RPMI7951 (cell line): ENCODE measurements around the gene C2orf15. TPM values are rescaled to one million over a fixed set of nuclear protein-coding genes. Genes with fewer than 3 reads are reported as not detected.
"Not testable (repeated sequence)": the region's sequence is repeated elsewhere in the genome, so short reads cannot be mapped to it uniquely, and the experiment has no call there.

ENCODE experiments used
- DNase-seq: peaks from one replicate; pipeline ENCODE4 v3.0.0-alpha.2; 2012; ENCODE audit warnings: low read depth
- total RNA-seq: library from RNA; depleted of rRNA; stranded (reverse); fragments of >200 nt; shearing (Covaris generic); gene quantifications from 2 replicates; pipeline ENCODE4 v1.2.3, GENCODE V29; 2014; rRNA removed

Gene C2orf15
- total RNA-seq, 1 experiment from 2014 or later: 0.24 TPM

DNA sequence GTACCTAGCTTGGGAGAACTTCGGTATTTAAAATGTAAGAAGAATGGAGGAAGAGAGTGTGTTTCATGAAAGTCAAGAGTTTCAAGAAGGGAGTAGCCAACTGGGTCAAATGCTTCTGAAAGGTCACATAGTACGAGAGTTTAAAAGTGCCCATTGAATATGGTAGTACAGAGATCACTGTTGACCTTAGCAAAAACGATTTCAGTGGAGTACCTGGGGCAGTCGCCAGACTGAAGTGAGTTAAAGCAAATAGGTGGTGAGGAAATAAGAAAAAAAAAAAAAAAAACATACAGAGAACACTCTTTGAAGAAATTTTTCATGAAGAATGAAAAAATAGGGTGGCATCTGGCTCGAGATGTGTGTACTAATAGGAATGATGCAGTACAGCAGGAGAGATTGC, 24.7 kb downstream of the C2orf15 start:
- DNase-seq: no peak

DNA sequence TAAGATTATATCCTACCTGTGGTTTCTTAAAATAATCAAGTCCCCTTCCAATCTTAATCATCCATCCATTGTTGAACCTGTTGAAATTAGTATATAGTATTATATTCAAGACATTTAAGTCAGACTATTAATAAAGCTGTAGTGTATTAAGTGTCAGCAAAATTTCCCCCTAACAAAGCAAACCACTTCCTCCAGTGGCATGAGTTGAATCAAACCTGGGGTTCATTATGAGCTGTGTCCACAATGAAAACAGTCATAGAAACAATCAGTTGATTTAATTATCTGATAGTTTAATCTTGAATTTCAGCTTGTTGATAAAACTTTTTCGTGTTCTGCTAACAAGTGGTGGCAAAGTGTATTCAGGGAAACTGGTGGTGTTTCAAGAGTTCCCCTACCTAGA, 28.0 kb downstream of the C2orf15 start:
- no peak for DNase-seq

DNA sequence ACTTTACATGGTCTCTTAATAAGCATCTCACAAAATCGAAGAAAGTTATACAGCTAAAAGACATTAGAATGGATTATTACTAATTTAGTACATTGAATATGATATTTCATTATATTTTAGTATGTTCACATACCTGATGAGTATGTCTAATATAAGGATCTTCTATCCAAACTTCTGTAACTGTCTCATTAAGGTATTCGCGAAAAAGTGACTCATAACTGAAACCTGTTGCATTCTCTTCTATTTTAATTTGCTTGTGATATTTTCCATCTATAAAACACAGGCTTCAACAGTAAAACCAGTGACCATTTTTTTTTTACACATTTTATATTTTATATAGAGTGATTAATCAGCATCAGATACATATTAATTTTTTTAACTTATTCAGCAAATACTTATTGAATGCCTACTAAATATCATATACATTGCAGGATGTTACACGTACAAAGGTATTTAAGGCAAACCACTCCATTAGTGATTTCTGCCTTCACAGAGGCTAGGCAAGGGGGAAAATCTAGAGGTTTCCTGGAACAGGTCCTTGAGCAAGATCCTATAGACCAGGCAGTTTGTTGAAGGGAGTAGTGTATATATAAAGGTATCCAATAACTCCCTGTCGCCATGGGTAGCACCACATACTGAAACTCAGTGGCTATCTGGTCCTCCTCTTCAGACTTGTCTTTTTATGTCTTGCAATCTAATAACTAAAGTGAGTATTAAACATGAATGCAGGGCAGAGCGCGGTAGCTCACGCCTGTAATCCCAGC, 30.1 kb downstream of the C2orf15 start:
- no peak for DNase-seq

DNA sequence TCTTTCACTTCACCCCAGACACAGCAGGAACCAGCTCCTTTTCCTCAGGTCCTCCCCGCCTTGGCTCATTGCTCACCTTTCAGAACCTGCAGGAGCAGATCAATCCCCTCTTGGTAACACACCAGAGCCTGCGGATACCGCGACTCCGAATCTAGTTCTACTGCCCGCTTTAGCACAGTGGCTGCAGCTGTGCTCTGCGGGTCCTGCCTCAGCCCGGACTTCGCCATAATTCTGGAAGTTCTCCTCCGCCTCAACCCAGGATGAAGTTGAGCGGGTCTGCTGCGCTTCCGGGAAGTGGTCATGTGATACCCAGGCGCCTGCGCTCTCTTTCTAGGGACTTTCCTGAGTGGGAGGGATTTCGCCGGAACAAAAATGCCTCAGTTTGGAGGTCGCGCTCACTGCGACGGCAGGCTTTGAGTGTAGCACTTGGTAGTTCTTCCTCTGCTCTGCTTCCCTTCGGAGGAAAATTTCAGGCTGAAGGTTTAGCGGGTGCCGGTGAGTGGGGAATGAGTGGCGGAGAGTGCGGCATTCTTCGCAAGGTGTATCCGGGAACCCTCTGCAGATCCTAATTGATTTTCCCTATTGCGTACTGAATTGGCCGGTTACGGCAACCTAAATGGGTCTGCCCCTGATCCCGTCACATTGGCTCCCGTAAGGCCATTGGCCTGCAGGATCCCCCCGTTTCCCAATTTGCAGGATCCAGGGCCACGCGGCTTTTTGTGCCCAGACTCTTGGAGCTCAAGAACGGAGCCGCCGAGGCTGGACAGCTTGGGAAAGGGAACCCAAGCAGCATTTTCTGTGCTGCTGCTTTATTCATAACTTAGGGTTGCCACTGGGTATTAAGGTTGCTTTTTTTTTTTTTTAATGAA, 39.5 kb downstream of the C2orf15 start, which contains the start of the genes MITD1 and MRPL30:
Gene MITD1, minus strand, starts transcription at position 304 of the 869 bp plus-strand sequence. Its CDS starts 77 bp downstream, at position 227.
Gene MRPL30, plus strand, starts transcription at position 430 of the 869 bp plus-strand sequence. CDS start 5,020 bp downstream, outside the sequence.
- peak; percentile 96 for DNase-seq

DNA sequence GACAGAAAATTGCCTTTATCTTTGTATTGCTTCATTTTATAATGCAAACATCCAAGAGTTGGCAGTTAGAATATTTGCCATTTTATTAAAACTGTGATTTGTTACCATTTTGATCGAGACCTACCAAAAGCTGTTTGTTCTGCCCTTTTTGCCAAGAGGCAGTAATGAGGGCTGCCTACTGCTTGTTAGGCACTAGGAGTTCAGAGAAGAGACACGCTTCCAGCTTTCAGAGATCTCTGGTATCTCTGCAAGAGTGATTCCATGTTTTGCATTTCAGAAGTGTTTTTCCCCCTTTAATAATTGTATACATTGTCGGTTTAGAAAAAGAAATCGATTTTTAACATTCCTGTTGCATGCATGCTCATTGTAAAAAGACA, 40.1 kb downstream of the C2orf15 start:
- peak; percentile 35 for DNase-seq

DNA sequence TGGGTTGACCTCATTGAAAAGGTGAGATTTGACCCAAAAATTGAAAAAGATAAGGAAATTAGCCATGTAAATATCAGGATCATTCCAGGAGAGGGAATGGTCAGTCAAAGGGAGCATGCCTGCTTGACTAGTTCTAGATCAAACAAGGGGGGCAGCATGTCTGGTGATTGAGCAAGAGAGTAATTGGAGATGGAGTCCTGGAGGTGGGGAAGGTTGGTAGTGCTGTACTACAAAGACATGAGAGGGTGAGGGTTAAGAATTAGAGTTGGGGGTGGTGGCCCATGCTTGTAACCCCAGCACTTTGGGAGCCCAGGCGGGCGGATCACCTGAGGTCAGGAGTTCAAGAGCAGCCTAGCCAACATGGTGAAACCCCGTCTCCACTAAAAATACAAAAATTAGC, 41.5 kb downstream of the C2orf15 start:
- no peak for DNase-seq

DNA sequence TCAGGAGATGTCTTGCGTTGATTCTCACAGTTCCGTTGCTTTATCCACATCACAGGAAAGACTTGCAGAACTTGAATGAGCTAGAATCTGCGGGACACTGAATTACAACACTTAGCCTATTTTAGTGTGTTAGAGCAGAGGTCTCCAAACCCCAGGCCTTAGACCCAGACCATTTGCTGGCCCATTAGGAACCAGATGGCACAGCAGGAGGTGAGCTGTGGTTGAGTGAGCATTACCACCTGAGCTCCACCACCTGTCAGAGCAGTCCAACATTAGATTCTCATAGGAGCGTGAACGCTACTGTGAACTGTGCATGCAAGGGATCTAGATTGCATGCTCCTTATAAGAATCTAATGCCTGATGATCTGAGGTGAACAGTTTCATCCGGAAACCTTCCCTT, 43.3 kb downstream of the C2orf15 start:
- DNase-seq: no peak

DNA sequence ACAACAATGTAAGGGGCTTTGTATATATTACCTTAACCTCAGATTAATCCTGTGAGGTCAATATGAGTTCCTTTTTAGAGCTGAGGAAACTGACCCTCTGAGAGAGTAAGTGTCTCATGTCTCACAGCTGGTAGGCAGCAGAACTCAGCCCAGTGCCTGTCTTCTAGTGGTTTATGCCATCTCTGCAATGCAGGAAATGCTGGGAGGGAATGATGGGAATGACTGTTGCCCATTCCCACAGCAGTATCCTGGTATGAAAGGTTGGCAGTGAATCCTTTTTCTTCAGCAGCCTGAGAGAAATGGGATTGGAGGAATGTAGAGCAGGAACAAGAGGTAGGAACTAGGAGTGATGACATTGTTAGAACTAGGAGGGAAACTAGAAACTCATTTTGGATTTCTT, 45.5 kb downstream of the C2orf15 start:
- no peak for DNase-seq

DNA sequence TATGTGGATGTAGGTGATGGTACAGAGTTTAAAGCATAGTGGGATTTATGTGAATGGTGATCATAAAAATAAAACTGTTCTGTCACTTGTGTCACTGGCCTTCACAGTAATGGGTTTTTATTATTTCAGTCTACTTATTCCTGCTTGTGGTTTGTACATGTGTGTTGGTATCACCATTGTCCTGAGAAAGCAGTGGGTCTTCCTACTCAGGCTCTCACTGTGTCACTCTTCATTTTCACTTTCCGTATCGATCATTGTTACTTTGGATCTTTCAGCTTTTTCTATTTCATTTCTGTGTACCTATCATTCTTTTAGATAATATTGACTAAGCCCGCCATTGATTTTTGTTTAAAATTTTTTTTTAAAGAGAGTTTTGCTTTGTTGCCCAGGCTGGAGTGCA, 46.9 kb downstream of the C2orf15 start:
- no peak for DNase-seq

DNA sequence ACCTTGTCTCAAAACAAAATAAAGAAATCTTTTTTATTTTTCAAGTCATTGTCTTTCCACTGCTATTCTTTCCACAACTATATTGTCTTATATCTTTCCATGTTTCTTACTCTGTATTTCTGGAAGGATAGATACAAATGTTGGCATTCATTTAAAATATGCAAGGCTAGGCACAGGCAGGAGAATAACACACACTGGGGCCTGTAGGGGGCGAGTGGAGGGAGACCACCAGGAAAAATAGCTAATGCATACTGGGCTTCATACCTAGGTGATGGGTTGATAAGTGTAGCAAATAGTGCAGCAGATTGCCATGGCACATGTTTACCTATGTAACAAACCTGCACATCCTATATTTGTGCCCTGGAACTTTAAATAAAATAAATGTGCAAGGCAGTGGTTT, 49.0 kb downstream of the C2orf15 start:
- no peak for DNase-seq

DNA sequence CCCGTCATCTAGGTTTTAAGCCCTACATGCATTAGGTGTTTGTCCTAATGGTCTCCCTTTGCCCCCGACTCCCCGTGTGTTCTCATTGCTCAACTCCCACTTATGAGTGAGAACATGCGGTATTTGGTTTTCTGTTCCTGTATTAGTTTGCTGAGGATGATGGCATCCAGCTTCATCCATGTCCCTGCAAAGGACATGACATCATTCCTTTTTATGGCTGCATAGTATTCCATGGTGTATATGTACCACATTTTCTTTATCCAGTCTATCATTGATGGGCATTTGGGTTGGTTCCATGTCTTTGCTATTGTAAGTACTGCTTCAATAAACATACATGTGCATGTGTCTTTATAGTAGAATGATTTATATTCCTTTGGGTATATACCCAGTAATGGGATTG, 50.9 kb downstream of the C2orf15 start:
- DNase-seq: not testable (repeated sequence)

DNA sequence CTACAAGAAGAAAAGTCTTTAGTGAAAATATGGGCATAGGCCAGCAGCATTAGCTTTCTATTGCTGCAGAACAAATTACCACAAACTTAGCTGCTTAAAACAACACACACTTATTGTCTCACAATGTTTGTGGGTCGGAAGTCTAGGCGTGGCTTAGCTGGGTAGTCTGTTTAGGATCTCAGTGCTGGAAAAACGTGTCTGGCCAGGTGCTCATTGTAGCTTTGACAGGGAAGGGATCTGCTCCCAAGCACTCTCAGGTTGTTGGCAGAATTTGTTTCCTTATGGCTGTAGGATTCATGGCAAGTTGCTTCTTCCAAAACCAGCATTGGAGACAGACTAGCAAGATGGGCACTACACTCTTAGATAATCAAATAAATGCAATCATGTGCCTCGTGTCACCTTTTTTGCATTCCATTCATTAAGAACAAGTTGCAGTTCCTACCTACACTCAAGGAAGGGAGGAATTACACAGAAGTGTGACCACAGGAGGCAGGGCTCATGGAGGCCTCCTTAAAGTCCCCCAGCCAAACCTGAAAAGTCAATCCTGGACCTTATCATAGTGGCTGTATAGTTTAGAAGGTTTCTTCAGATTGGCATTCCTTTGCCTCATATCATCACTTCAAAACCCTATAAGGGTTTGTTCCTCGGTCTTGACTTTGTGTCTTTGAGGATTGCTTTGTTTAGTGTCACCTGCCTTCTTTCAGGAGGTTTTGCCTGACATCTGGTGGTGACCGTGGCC, 56.8 kb downstream of the C2orf15 start:
- DNase-seq: no peak

DNA sequence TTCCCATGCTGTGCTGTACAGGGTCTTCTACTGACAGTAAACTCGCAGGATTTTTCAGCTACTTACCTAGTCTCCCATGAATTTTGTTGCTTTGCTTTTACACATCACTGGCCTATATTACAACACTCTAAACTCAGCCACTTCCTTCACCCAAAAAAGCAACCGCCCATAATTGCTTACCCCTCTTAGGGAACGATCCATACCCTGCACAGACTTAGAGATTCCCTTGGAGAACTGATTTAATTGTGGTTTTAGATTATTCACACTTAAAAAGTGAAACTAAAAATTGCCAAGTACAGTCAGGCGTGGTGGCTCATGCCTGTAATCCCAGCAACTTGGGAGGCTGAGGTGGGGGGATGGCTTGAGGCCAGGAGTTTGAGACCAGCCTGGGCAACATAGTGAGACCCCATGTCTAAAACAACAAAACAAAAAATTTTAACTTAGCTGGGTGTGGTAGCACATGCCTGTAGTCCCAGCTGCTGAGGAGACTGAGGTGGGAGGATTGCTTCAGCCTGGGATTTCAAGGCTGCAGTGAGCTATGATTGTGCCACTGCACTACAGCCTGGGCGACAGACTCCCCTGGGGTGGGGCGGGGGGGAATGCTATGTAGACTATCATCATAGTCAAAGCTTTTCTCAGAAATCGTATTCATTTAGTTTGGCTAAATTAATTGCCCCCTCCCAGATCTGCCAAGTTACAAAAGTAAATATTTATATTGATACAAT, 58.7 kb downstream of the C2orf15 start:
- DNase-seq: no peak

Other genes with a start within 250 kb of the C2orf15 start
- gene CRACDL, start 205.5 kb upstream of the C2orf15 start, total RNA-seq: not detected in 2 replicates
- gene TSGA10, start 13.2 kb downstream of the C2orf15 start, total RNA-seq: 2.8 and 3.6 TPM in 2 replicates
- gene LIPT1, start 13.3 kb downstream of the C2orf15 start, total RNA-seq: 8.3 and 8.4 TPM in 2 replicates
- 71.5 and 77.4 TPM in 2 replicates for gene MITD1, start 39.4 kb downstream of the C2orf15 start, total RNA-seq
- 68.3 and 71.3 TPM in 2 replicates for gene MRPL30, start 39.5 kb downstream of the C2orf15 start, total RNA-seq
- gene LYG2, start 114.0 kb downstream of the C2orf15 start, total RNA-seq: not detected in 2 replicates
- 0.49 and 2.4 TPM in 2 replicates for gene LYG1, start 159.5 kb downstream of the C2orf15 start, total RNA-seq
- 146 and 151 TPM in 2 replicates for gene TXNDC9, start 194.6 kb downstream of the C2orf15 start, total RNA-seq
- 18.2 and 19.5 TPM in 2 replicates for gene EIF5B, start 195.7 kb downstream of the C2orf15 start, total RNA-seq